IMR-90 (cell line): Measurements from ENCODE around the gene ZNF761. TPM values are rescaled to one million over a fixed set of nuclear protein-coding genes. Genes with fewer than 3 reads are reported as not detected.

Experiments
- ATAC-seq: fragments of 200-7000 bp; cut with Tn5 transposase; 2 replicates; pipeline ENCODE4 v1.9.1; 2020; ENCODE audit warnings: low read depth, mild to moderate bottlenecking, moderate library complexity
- BruUV-seq: library from RNA; stranded (reverse); fragments of 400-500 nt; replicated peaks from 2 replicates; lab custom pipeline; 2021; lab: Mats Ljungman, UMichigan
- CTCF ChIA-PET: fragments of 300-600 bp; formaldehyde crosslinking; extraction: SDS; loops from one replicate; lab custom pipeline; 2021; ENCODE audit warnings: antibody characterized with exemption; lab: Yijun Ruan, JAX
- POLR2A ChIA-PET: fragments of 300-600 bp; sonication (Branson Sonifier 250); formaldehyde crosslinking; loops from one replicate; lab custom pipeline; 2022; ENCODE audit warnings: antibody characterized with exemption; ENCODE audit not compliant: unreplicated experiment; lab: Charles Lee
- DNase-seq: peaks from one replicate; pipeline ENCODE4 v3.0.0; 2013
- H2AFZ ChIP-seq: replicated peaks from 2 replicates; pipeline ENCODE3; 2013; ENCODE audit warnings: low read length, mild to moderate bottlenecking; ENCODE audit not compliant: poor library complexity
- H2AK5ac ChIP-seq: 2 replicates; pipeline ENCODE4 v1.6.1; 2013; ENCODE audit warnings: low read depth, low read length, inconsistent platforms
- H2AK9ac ChIP-seq: replicated peaks from 2 replicates; pipeline ENCODE3; 2013; ENCODE audit warnings: mild to moderate bottlenecking, low read depth, low read length, moderate library complexity; ENCODE audit not compliant: poor library complexity
- H2BK120ac ChIP-seq: 2 replicates; pipeline ENCODE4 v1.6.1; 2013; ENCODE audit warnings: low read depth, low read length, inconsistent platforms
- H2BK15ac ChIP-seq: 3 replicates; pipeline ENCODE4 v1.6.1; 2013; ENCODE audit warnings: low read depth, low read length, inconsistent platforms
- H2BK20ac ChIP-seq: 2 replicates; pipeline ENCODE4 v1.6.1; 2013; ENCODE audit warnings: low read depth, mild to moderate bottlenecking, inconsistent platforms, low read length, moderate library complexity
- H2BK5ac ChIP-seq: 2 replicates; pipeline ENCODE4 v1.6.1; 2013; ENCODE audit warnings: mild to moderate bottlenecking, low read depth, low read length, inconsistent platforms; ENCODE audit not compliant: poor library complexity, severe bottlenecking
- H3K14ac ChIP-seq: replicated peaks from 2 replicates; pipeline ENCODE4 v1.6.1; 2013; ENCODE audit warnings: low read depth, low read length, inconsistent platforms
- H3K18ac ChIP-seq: 2 replicates; pipeline ENCODE4 v1.6.1; 2013; ENCODE audit warnings: low read depth, low read length, control low read depth
- H3K23ac ChIP-seq: 2 replicates; pipeline ENCODE4 v1.6.1; 2013; ENCODE audit warnings: low read depth, low read length, inconsistent platforms
- H3K27ac ChIP-seq: 2 replicates; pipeline ENCODE4 v1.5.1; 2013; ENCODE audit warnings: mild to moderate bottlenecking, control low read depth, low read length; ENCODE audit not compliant: insufficient read depth
- H3K27me3 ChIP-seq: 2 replicates; pipeline ENCODE4 v1.6.1; 2013; ENCODE audit warnings: low read length; ENCODE audit not compliant: control insufficient read depth, insufficient read depth
- H3K36me3 ChIP-seq: 2 replicates; pipeline ENCODE4 v1.6.1; 2013; ENCODE audit warnings: low read length, mixed read lengths; ENCODE audit not compliant: control insufficient read depth, insufficient read depth
- H3K4ac ChIP-seq: 2 replicates; pipeline ENCODE4 v1.6.1; 2013; ENCODE audit warnings: low read depth, low read length, inconsistent platforms
- H3K4me1 ChIP-seq: 2 replicates; pipeline ENCODE4 v1.6.1; 2013; ENCODE audit warnings: low read length, mixed read lengths; ENCODE audit not compliant: control insufficient read depth, insufficient read depth
- H3K4me2 ChIP-seq: 2 replicates; pipeline ENCODE4 v1.6.1; 2013; ENCODE audit warnings: low read depth, mild to moderate bottlenecking, control low read depth, low read length, moderate library complexity
- H3K4me3 ChIP-seq: 2 replicates; pipeline ENCODE4 v1.5.1; 2013; ENCODE audit warnings: low read depth, mild to moderate bottlenecking, control low read depth, low read length, moderate library complexity; ENCODE audit not compliant: insufficient read depth
- H3K56ac ChIP-seq: 2 replicates; pipeline ENCODE4 v1.6.1; 2013; ENCODE audit warnings: low read length, inconsistent platforms; ENCODE audit not compliant: insufficient read depth; ENCODE audit errors: extremely low read depth
- H3K79me1 ChIP-seq, 2 experiments: 2 replicates each; pipeline ENCODE4 v1.6.1; 2013; ENCODE audit warnings: low read length in 2 of 2, inconsistent platforms in 1 of 2, low read depth in 1 of 2
- H3K9ac ChIP-seq: 2 replicates; pipeline ENCODE4 v1.6.1; 2013; ENCODE audit warnings: low read depth, low read length, control low read depth
- H3K9me1 ChIP-seq: 2 replicates; pipeline ENCODE4 v1.6.1; 2013; ENCODE audit warnings: low read length, inconsistent platforms; ENCODE audit not compliant: insufficient read depth
- H3K9me3 ChIP-seq: 2 replicates; pipeline ENCODE4 v1.6.1; 2013; ENCODE audit warnings: low read length; ENCODE audit not compliant: control insufficient read depth, insufficient read depth
- H4K20me1 ChIP-seq: 2 replicates; pipeline ENCODE4 v1.6.1; 2013; ENCODE audit warnings: low read length, inconsistent platforms; ENCODE audit not compliant: insufficient read depth
- H4K5ac ChIP-seq: 2 replicates; pipeline ENCODE4 v1.6.1; 2013; ENCODE audit warnings: mild to moderate bottlenecking, low read depth, low read length, control low read depth
- H4K8ac ChIP-seq, 2 experiments: 2 replicates each; pipeline ENCODE4 v1.6.1; 2013; ENCODE audit warnings: low read depth in 2 of 2, low read length in 2 of 2, control low read depth in 1 of 2, inconsistent platforms in 1 of 2
- H4K91ac ChIP-seq: 2 replicates; pipeline ENCODE4 v1.6.1; 2013; ENCODE audit warnings: low read depth, low read length, inconsistent platforms; ENCODE audit not compliant: insufficient read depth
- FOS ChIP-seq: fragments of 150-350 bp; IDR thresholded peaks from 2 replicates; pipeline ENCODE4 v1.6.1; 2016; ENCODE audit warnings: low read depth, low read length
- RFX5 ChIP-seq: IDR thresholded peaks from 2 replicates; pipeline ENCODE4 v1.8.0; 2012; ENCODE audit warnings: low read depth, mild to moderate bottlenecking, low read length, moderate library complexity
- SMC3 ChIP-seq: fragments of 150-350 bp; IDR thresholded peaks from 2 replicates; pipeline ENCODE4 v1.6.1; 2016; ENCODE audit warnings: low read depth, mild to moderate bottlenecking, antibody characterized with exemption, low read length, moderate library complexity
- WGBS, 2 experiments: methylation state at CpG; one replicate each; pipeline versions ENCODE4 v1.1.5 to v1.1.7; 2013; ENCODE audit warnings: missing lambda C conversion rate in 2 of 2; ENCODE audit not compliant: insufficient read length in 1 of 2; ENCODE audit errors: extremely low coverage in 2 of 2; 5-methylcytosine and 5-hydroxymethylcytosine counted together
- dilution Hi-C: fragments of 300-500 bp; cut with HindIII; formaldehyde crosslinking; loops from one replicate; pipeline ENCODE4 v1.14.3; 2018; ENCODE audit warnings: low sequenced_read_pairs; ENCODE audit not compliant: unreplicated experiment
- in situ Hi-C: fragments of 300-500 bp; cut with MboI; formaldehyde crosslinking; loops from 3 replicates; pipeline ENCODE4 v1.14.3; 2019; ENCODE audit warnings: low sequenced_read_pairs, inconsistent platforms, mixed read lengths
- intact Hi-C: fragments of 100-400 bp; cut with micrococcal nuclease; formaldehyde crosslinking; loops from 2 replicates; pipeline ENCODE4 v1.10.0; 2022
- microRNA-seq, 2 experiments: library from miRNA; stranded (forward) in 1 of 2; unstranded in 1 of 2; fragments of 10-50 nt in 1 of 2; fragments of <30 nt in 1 of 2; gene quantifications in 1 of 2; microRNA quantifications in 1 of 2; one replicate each; pipeline versions ENCODE3 to v1.1.0; 2013 to 2020; ENCODE audit not compliant: insufficient read depth in 1 of 2, insufficient read length in 1 of 2, unreplicated experiment in 1 of 2
- polyA plus RNA-seq, 3 experiments: library from polyadenylated mRNA; depleted of rRNA; stranded (reverse); fragments of >200 nt; gene quantifications; 2 replicates each; pipeline ENCODE4 v1.2.3, GENCODE V29; 2012; ENCODE audit warnings: low replicate concordance in 1 of 3
- small RNA-seq, 5 experiments: library from RNA; depleted of rRNA; stranded (forward); fragments of <200 nt; gene quantifications; one replicate each; pipeline ENCODE3, GENCODE V24; 2012
- total RNA-seq: library from RNA; depleted of rRNA; stranded (reverse); fragments of >200 nt; gene quantifications from 2 replicates; pipeline ENCODE4 v1.2.3, GENCODE V29; 2012; rRNA removed

Gene ZNF761
- total and polyA plus RNA-seq, 2 of the 4 experiments (the other 2 are of a cell fraction): 7.9 to 21.9 TPM

DNA sequence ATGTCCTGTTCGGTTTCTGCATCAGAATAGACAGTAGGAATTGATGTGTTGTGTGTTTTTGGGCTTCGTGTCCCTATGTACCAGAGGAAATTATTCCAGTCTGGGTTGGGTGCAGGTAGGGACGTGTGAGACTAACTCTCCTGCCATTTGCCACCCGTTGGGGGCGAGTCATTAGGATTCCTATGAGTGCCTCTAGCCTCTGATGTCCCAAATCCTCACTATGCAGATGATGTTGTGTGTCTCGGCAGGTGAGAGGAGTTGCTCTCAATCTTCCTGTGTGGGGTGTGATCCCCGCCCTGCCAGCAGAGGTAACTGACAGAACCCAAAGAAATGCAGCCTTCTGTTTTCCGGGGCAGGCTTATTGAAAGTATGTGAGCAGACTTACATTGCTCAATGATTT is 74.9 kb downstream of the ZNF761 start:
- Histone ChIP-seq H2AK9ac (no peak overlapping the region), H3K4ac (no peak overlapping the region), H4K91ac (no peak overlapping the region), H3K4me3 (no peak overlapping the region), H3K27ac (no peak overlapping the region), H3K23ac (no peak overlapping the region), H3K18ac (no peak overlapping the region), H3K9me1 (no peaks in the 10 kb centered on the region), H3K56ac (no peak overlapping the region), H4K8ac (no peak overlapping the region), H2BK20ac (no peak overlapping the region), H4K20me1 (no peaks in the 10 kb centered on the region), H2AK5ac (no peak overlapping the region), H3K36me3 (no peaks in the 10 kb centered on the region), H3K14ac (no peak overlapping the region), H3K9me3 (no peaks in the 10 kb centered on the region), H2AFZ (no peak overlapping the region), H2BK5ac (no peak overlapping the region), H4K5ac (no peak overlapping the region), H2BK120ac (no peak overlapping the region), H2BK15ac (no peak overlapping the region), H3K79me1 (no peaks in the 10 kb centered on the region), H3K4me1 (peaks cover 8% of the 10 kb centered on the region), H3K9ac (no peak overlapping the region), H3K4me2 (no peak overlapping the region), H3K27me3 (0 out of 2 replicates have a peak, but pooled peaks cover 3% of the 10 kb centered on the region)
- DNase-seq (no peak), ATAC-seq (no peak)
- ChIA-PET CTCF (interaction anchor here (0.8 kb wide), 1 partner anchor 10 kb away, joined by 3 read pairs; no protein-coding TSS in a partner anchor), POLR2A (no interaction called here)
- WGBS, 2 experiments: no CpG with 5 or more reads among the region's 8 CpGs
- intact Hi-C loops: no loop called here
- no TSS peak for BruUV-seq
- TF ChIP-seq FOS (no peak), SMC3 (no peak), RFX5 (no peak)
- in situ Hi-C loops: no loop called here
- dilution Hi-C loops: no loop called here

Small RNAs within 50 kb of the gene (microRNA-seq; reads per million reads assigned to microRNA genes)
- gene RPL39P36 (ENCODE audit: insufficient read depth, insufficient read length): not detected

Small RNAs within 50 kb of the gene (small RNA-seq; reads per million reads assigned to genes)
- 0 reads per million in 5 experiments for gene RPL39P36

Other genes with a start within 250 kb of the ZNF761 start
- 2.5 and 3.0 TPM in 2 replicates for gene ZNF665, start 238.6 kb upstream of the ZNF761 start, total RNA-seq
- gene ZNF665, start 238.6 kb upstream of the ZNF761 start, polyA plus RNA-seq (2012; rRNA removed): 1.5 and 2.0 TPM in 2 replicates
- gene ZNF677, start 177.1 kb upstream of the ZNF761 start, total RNA-seq: 7.0 and 7.5 TPM in 2 replicates
- 6.0 and 6.8 TPM in 2 replicates for gene ZNF677, start 177.1 kb upstream of the ZNF761 start, polyA plus RNA-seq (2012; rRNA removed)
- gene VN1R2, start 173.7 kb upstream of the ZNF761 start, total RNA-seq: not detected in 2 replicates
- not detected in 2 replicates for gene VN1R2, start 173.7 kb upstream of the ZNF761 start, polyA plus RNA-seq (2012; rRNA removed)
- not detected in 2 replicates for gene VN1R4, start 164.3 kb upstream of the ZNF761 start, total RNA-seq
- not detected in 2 replicates for gene VN1R4, start 164.3 kb upstream of the ZNF761 start, polyA plus RNA-seq (2012; rRNA removed)
- 9.5 and 13.1 TPM in 2 replicates for gene ZNF845, start 98.2 kb upstream of the ZNF761 start, total RNA-seq
- 0.79 and 1.2 TPM in 2 replicates for gene ZNF845, start 98.2 kb upstream of the ZNF761 start, polyA plus RNA-seq (2012; rRNA removed)
- gene ZNF525, start 66.3 kb upstream of the ZNF761 start, total RNA-seq: 4.5 and 6.7 TPM in 2 replicates
- gene ZNF525, start 66.3 kb upstream of the ZNF761 start, polyA plus RNA-seq (2012; rRNA removed): 1.3 and 1.4 TPM in 2 replicates
- 18.1 and 19.2 TPM in 2 replicates for gene ZNF765, start 36.8 kb upstream of the ZNF761 start, total RNA-seq
- gene ZNF765, start 36.8 kb upstream of the ZNF761 start, polyA plus RNA-seq (2012; rRNA removed): 1.5 and 2.3 TPM in 2 replicates
- 3.4 and 6.1 TPM in 2 replicates for gene ZNF813, start 35.7 kb downstream of the ZNF761 start, total RNA-seq
- gene ZNF813, start 35.7 kb downstream of the ZNF761 start, polyA plus RNA-seq (2012; rRNA removed): 0.40 and 0.82 TPM in 2 replicates
- 11.1 and 12.2 TPM in 2 replicates for gene ZNF331, start 106.2 kb downstream of the ZNF761 start, total RNA-seq
- gene ZNF331, start 106.2 kb downstream of the ZNF761 start, polyA plus RNA-seq (2012; rRNA removed): 5.4 and 6.6 TPM in 2 replicates
- gene DPRX, start 200.0 kb downstream of the ZNF761 start, total RNA-seq: not detected in 2 replicates
- not detected in 2 replicates for gene DPRX, start 200.0 kb downstream of the ZNF761 start, polyA plus RNA-seq (2012; rRNA removed)